BJ (cell line): ENCODE measurements around the gene RAB35. TPM values are rescaled to one million over a fixed set of nuclear protein-coding genes. Genes with fewer than 3 reads are reported as not detected.
A peak's percentile ranks its signal among the peaks of the same experiment; 100 is the strongest.

Source experiments
- CTCF ChIA-PET: fragments of 350-600 bp; formaldehyde crosslinking; extraction: SDS; loops from one replicate; lab custom pipeline; 2021; ENCODE audit warnings: antibody characterized with exemption, inconsistent platforms; lab: Yijun Ruan, JAX
- POLR2A ChIA-PET: fragments of 300-600 bp; sonication (Branson Sonifier 250); formaldehyde crosslinking; extraction: SDS; loops from one replicate; lab custom pipeline; 2021; ENCODE audit warnings: antibody characterized with exemption; lab: Charles Lee
- DNase-seq: peaks from one replicate; pipeline ENCODE4 v3.0.0-alpha.2; 2011; ENCODE audit warnings: low read depth
- H3K27me3 ChIP-seq: 2 replicates; pipeline ENCODE4 v1.6.0; 2011; ENCODE audit warnings: low read length; ENCODE audit not compliant: control insufficient read depth, insufficient read depth
- H3K36me3 ChIP-seq: 2 replicates; pipeline ENCODE4 v1.5.1; 2011; ENCODE audit warnings: low read length; ENCODE audit not compliant: control insufficient read depth, insufficient read depth
- H3K4me3 ChIP-seq: 2 replicates; pipeline ENCODE4 v1.5.1; 2011; ENCODE audit warnings: low read depth, mild to moderate bottlenecking, control low read depth, low read length
- CTCF ChIP-seq: IDR thresholded peaks from 2 replicates; pipeline ENCODE4 v1.5.1; 2011; ENCODE audit warnings: low read depth, mild to moderate bottlenecking, control low read depth, inconsistent platforms, low read length, moderate library complexity; ENCODE audit not compliant: insufficient read depth
- polyA plus RNA-seq: library from polyadenylated mRNA; depleted of rRNA; stranded (reverse); fragments of >200 nt; gene quantifications from 2 replicates; pipeline ENCODE4 v1.2.3, GENCODE V29; 2011

Gene RAB35
- polyA plus RNA-seq, 1 experiment: 50.3 TPM

GRCh38 chr12:120116792-120117651 is 469 bp upstream of the RAB35 start:
- DNase-seq: peak; percentile 45
- peaks cover 2% of the 10 kb centered on the region; the same call in 1 of the 2 replicates for H3K36me3 ChIP-seq
- TF ChIP-seq CTCF: no peak
- no peaks in the 10 kb centered on the region for H3K27me3 ChIP-seq
- ChIA-PET POLR2A (interaction anchor here (1.1 kb wide), 1 partner anchor 84 kb away, joined by 5 read pairs; the partner anchor contains the start of gene RPLP0), CTCF (no interaction called here)
- peak overlapping the region; percentile 84 for H3K4me3 ChIP-seq

- POLR2A ChIA-PET: interaction anchor here (0.6 kb wide), 1 partner anchor 82 kb away, joined by 3 read pairs; no protein-coding TSS in a partner anchor
- no peak for TF ChIP-seq CTCF
- CTCF ChIA-PET: interaction anchor here (0.9 to 1.2 kb wide), 2 partner anchors 13 to 28 kb away, joined by 3 read pairs; no protein-coding TSS in a partner anchor
- H3K27me3 ChIP-seq: no peaks in the 10 kb centered on the region
- no peak for DNase-seq
- peaks cover 3% of the 10 kb centered on the region; the same call in 1 of the 2 replicates for H3K36me3 ChIP-seq
- peak overlapping the region; percentile 84 for H3K4me3 ChIP-seq
Measured at GRCh38 chr12:120115692-120116440, 687 bp downstream of the RAB35 start.

GRCh38 chr12:120115066-120115465 is 1.5 kb downstream of the RAB35 start:
- DNase-seq: no peak
- TF ChIP-seq CTCF: no peak
- ChIA-PET CTCF (interaction anchor here (0.7 to 1.2 kb wide), 3 partner anchors 13 to 144 kb away, joined by 3 read pairs; no protein-coding TSS in a partner anchor), POLR2A (interaction anchor here (0.6 kb wide), 1 partner anchor 83 kb away, joined by 3 read pairs; no protein-coding TSS in a partner anchor)
- no peaks in the 10 kb centered on the region for H3K27me3 ChIP-seq
- peak overlapping the region; percentile 84; the same call in 1 of the 2 replicates for H3K4me3 ChIP-seq
- peaks cover 3% of the 10 kb centered on the region; the same call in 1 of the 2 replicates for H3K36me3 ChIP-seq

GRCh38 chr12:120110550-120111501 is 5.7 kb downstream of the RAB35 start:
- no peak for DNase-seq
- no peaks in the 10 kb centered on the region for H3K27me3 ChIP-seq
- TF ChIP-seq CTCF: no peak
- ChIA-PET POLR2A (interaction anchor here (0.6 kb wide), 1 partner anchor 9 kb away, joined by 9 read pairs; no protein-coding TSS in a partner anchor), CTCF (interaction anchor here (1.0 kb wide), 2 partner anchors 10 to 24 kb away, joined by 3 to 4 read pairs; no protein-coding TSS in a partner anchor)
- peaks cover 4% of the 10 kb centered on the region for H3K36me3 ChIP-seq
- H3K4me3 ChIP-seq: no peak overlapping the region
